NCI-H2196 treated with DMSO at 0.1 percent for 48 hours (cell line): ENCODE measurements around the gene SKP1.
"Not testable (repeated sequence)": the region's sequence is repeated elsewhere in the genome, so short reads cannot be mapped to it uniquely, and the experiment has no call there.

Experiments used
- DNase-seq: peaks from one replicate; lab custom pipeline; 2025; ENCODE audit not compliant: unreplicated experiment; lab: John Stamatoyannopoulos, UW

SKP1 gene

DNA sequence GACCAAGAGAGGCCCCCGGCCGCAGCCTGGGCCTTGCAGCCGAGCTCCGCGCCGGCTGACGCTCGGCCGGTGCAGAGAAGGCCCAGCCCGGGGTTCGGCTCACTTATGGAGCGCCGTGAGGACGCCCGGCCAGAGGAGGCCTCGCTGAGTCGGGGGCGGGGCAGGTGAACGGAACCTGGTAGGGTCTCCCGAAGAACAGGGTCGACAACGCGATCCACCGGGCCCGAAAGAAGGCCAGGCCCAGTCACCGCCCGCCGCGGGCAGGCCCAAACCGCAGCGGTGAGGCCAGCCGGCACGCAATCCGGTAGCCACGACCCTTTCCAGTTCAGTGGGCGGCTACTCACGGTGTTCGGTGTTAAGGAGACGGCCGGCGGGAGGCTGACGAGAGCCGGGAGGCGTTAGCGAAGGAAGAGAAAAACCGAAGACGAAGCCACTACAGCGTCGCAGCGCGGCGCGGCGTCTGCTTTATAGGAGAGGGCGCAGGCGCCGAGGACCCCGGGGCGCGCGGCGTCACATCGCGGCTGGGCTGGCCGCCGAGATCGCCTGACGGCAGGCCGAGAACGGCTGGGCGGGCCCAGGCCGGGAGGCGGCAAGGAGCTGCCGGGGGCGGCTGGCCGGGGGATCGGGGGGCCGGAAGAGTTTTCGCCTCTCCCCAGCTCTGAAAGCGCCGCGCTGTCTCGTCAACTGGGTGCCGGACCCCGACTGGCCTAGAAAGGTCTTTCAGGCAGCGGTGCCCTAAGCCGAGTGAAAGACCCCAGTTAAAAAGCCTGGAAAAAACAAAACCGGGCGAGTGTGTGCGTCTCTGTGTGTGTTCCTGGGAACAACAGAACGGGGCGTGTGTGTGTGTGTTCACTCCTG is at the start of gene SKP1:
Gene SKP1, minus strand, starts transcription at position 440 of the 858 bp plus-strand sequence. CDS start 2,928 bp downstream, outside the sequence.
- peak; percentile 76 for DNase-seq

DNA sequence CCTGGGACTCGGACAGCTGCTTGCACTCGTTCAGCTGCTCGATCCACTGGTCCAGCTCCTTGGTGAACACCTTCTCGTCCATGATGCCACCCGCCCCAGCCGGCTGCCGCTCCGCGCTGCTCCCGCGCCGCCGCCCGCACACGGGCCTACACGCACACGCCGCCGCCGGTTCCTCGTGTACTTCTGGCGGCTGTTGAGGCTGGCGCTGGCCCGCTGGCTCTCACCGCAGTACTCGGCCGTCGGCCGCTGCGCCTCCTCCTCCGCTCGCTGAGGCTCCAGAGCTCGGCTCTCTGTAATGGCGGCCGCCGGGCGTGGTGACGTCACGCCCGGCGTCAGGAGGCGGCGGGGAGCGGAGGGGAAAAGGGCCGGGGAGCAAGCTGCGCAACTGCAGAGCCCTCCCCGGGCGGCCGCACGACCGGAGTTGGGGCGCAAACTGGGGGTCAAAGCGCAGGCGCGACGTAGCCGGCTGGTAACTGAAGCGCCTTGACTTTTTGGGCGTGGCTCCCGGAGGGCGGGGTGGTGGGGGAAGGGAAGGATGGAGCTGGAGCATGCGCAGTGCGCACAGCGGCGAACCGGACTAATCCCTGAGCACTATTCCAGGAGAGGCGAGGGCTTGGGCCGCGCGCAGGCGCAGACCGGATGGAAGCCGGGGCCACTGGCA is 49.2 kb upstream of the SKP1 start, which contains the start of gene PPP2CA:
Gene PPP2CA, minus strand, starts transcription at position 294 of the 661 bp plus-strand sequence. Its CDS starts 212 bp downstream, at position 82.
- DNase-seq, result peak; percentile 96

DNA sequence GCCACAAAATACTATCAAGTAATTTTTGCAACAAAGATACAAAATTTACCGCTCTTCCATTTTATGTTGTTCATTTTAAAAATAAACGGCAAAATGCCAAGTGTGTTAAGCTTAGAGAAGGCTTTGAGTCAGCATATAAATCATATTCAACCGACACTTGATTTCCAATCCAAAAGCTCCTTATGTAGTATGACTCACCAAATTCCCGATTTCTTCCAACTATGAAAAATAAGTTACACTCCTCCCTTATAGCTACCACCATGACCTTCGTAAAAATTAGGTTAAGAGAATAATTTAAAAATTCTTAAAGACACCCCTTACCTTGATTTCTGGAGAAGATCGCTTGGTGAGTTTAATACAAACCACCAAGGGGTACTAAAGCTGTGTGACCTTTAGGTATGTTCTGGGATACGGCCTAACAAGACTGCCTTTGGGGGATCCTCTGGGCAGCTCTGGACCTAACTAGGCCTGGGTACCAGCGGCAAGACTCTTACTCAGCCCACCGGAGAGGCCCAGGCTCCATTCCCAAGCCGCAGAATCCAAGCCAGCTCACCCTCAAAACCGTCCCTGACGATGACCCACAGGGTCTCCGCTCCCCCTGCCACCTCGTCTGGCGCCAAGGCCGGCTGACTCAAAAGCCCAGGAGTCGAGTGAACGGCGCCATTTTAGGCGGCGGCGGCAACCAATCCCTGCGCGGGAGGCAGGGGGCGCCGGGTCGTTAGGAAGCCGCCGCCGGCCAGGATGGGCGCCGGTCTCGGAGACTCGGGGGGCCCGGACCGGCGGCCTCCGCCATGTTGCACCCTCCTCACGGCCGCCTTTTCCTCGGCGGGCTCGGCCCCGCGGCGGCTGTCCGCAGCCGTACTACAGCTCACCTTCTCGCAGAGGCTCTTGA is 48.4 kb upstream of the SKP1 start:
- DNase-seq, result peak; percentile 17

DNA sequence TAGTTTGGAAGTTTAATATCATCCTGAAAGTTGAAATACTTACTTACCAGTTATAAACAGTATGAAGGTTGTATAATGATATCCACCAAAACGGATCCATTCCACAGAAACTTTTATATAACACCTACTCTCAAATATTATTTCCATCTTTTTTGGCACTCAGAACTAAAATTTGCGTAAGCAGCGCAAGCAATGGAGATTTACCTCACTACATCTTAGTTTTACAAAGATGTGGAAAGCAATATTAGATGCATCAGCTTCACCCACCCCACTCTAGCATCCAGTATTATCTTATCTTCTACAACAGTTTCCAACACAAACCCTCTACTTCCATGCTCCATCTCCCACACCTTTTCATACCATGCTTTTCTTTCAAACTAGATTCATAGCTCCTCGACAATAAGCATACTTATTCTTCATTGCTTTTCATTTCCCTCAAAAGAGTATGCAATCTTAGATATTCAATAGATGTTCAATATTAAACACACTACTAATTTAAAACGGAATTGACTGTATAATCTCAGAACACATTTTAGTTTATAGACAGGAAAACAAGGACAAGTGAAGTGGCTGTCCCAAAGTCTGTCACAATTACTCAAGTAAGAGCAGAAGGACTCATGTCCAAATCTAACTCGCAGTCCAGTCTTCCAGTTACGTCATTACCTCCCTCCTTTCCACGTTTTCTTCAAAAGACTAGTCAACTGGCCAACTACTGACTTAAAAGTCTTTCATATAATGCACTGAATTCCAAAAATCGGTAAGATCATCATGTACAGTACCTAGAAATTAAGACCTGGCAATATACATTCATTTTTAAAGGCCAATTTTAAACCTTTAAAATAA is 46.9 kb upstream of the SKP1 start:
- no peak for DNase-seq

DNA sequence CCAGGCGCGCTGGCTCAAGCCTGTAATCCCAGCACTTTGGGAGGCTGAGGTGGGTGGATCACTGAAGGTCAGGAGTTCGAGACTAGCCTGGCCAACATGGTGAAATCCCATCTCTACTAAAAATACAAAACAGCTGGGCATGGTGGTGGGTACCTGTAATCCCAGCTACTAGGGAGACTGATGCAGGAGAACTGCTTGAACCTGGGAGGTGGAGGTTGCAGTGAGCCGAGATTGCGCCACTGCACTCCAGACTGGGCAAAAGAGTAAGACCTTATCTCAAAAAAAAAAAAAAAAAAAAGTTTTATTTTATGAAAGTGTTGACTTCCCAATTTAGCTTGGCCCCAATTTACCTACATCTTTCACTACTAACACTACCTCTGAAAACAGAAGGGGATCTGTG is 44.9 kb upstream of the SKP1 start:
- not testable (repeated sequence) for DNase-seq

DNA sequence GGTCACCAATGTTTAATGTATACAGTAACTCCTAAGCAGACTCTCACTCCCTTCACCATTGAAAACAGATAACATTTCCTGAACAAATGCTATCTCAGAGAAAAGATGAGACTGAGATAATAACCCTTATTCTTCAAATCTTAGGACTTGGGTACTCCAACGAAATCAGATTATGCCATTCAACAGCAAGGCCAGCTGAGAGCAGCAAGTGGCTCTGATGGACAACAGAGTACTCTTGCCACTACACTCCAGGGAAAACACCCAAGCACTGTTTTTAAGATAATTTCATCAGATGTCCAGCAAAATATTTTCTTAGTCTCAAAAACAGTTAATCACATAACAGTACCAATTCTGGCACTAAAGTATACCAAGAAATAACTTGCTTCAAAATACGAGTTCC is 39.0 kb upstream of the SKP1 start:
- no peak for DNase-seq

DNA sequence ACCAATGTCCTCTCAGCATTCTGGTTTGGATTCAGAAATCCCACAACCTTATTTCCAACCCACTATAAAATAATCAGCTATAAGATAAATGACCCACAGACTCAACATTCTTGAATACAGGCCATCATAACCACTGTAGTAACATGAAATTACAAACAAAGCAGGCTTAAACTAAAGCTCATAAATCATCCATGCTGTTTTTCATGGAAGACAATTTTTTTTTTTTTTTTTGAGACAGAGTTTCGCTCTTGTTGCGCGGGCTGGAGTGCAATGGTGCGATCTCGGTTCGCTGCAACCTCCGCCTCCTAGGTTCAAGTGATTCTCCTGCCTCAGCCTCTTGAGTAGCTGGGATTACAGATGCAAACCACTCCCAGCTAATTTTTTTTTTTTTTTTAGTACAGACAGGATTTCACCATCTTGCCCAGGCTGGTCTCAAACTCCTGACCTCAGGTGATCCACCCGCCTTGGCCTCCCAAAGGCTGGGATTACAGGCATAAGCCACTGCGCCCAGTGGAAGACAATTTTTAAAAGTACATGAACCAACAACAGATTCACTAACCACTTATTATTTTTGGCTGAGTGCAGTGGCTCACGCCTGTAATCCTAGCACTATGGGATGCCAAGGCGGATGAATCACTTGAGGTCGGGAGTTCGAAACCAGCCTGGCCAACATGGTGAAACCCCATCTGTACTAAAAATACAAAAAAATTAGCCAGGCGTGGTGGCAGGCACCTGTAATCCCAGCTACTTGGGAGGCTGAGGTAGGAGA is 34.7 kb upstream of the SKP1 start:
- DNase-seq, result not testable (repeated sequence)

DNA sequence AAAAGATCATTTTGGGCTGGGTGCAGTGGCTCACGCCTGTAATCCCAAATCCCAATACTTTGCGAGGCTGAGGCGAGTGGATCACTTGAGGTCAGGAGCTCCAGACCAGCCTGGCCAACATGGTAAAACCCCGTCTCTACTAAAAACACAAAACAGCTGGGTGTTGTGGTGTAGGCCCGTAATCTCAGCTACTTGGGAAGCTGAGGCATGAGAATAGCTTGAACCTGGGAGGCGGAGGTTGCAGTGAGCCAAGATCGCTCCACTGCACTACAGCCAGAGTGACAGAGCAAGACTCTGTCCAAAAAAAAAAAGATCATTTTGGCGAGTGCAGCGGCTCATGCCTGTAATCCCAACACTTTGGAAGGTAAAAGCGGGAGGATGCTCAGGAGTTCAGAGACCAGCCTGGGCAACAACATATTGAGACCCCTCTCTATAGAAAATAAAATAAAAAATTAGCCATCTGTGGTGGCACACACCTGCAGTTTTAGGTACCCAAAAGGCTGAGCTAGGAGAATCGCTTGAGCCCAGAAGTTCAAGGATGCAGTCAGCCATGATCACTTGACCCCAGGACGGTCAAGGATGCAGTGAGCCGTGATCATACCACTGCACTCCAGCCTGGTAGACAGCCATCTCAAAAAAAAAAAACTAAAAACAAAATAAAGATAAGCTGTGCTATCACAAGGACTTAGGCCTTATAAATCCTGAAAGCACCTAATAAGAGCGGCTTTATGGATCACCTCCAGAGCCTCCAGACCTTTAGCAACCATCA is 32.9 kb upstream of the SKP1 start:
- no peak for DNase-seq

DNA sequence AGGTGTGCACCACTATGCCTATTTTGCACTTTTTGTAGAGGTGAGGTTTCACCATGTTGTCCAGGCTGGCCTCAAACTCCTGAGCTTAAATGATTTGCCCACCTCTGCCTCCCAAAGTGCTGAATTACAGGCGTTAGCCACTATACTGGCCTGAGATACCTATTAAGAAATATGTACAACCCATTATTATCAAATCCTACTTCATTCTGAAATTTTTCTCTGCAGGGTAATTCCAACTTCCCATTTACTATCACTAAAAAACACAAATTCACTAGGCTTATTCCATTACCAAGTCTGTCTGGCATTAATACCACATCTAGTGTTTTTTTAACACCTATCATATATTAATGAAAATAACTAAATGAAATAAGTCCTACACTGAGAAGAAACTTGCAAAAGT is 30.9 kb upstream of the SKP1 start:
- no peak for DNase-seq

DNA sequence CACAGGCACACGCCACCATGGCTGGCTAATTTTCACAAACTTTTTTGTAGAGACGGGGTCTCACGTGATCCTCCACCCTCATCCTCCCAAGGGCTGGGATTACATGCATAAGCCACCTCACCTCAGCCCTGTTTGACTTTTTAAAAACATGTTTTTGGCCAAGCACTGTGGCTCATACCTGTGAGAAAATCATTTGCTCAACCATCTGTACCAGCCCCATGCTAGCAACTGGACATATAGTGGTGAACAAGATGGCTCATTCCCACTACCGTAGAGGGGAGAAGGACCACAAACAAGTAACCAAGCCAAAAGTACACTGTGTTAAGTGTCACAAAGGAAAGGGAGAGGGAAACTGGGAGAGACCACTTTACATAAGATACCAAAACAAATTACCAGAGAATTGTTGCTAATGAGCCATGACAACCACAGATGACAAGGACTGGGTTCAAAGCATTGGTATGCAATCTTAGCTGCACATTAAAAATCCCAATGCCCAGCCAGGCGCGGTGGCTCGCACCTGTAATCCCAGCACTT is 29.9 kb upstream of the SKP1 start:
- DNase-seq, result no peak

DNA sequence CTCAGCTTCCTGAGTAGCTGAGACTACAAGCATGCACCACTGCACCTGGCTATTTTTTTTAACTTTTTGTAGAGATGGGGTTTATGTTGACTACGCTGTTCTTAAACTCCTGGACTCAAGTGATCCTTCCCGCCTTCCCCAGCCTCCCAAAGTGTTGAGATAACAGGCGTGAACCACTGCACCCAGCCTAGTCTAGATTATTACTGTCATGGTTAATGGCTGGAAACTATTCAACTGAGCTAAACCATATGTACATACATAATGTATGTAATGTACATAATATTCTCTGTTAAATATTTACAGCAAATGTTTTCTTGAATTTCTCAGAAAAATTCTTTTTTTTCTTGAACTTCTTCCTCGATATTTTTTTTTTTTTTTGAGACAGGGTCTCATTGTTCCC is 27.8 kb upstream of the SKP1 start:
- no peak for DNase-seq

DNA sequence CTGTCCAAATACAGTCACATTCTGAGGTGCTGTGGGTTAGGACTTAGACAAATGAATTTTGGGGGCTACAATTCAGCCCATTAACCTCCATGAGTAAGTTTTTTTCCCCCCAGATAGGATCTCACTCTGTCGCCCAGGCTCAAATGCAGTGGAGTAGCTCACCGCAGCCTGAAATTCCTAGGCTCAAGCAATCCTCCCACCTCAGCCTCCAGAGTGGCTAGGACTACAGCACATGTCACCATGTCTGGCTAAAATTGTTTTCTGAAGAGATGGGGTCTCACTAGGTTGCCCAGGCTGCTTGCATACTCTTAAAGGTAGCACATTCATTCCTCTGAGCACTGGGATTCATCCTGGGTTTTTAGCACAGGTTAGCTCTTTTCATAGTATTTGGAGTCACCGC is 26.9 kb upstream of the SKP1 start:
- DNase-seq, result no peak

DNA sequence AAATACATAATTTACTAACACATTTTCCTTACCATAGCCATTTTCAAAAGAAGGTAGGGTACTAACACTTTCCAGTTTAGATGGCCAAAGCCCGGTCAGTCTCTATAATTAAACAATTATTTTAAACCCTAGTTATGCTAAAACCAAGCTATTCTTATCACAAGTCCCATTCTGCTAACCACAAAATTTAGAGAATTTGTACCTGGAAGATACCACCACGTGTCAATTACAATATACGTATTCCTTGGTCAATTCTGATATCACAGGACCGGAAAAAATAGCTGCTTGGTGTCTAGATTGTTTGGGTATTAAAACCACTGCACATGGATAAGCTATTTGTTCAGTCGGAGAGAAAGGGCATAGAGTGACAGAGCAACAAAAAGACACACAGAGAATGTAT is 18.9 kb upstream of the SKP1 start:
- DNase-seq, result no peak

DNA sequence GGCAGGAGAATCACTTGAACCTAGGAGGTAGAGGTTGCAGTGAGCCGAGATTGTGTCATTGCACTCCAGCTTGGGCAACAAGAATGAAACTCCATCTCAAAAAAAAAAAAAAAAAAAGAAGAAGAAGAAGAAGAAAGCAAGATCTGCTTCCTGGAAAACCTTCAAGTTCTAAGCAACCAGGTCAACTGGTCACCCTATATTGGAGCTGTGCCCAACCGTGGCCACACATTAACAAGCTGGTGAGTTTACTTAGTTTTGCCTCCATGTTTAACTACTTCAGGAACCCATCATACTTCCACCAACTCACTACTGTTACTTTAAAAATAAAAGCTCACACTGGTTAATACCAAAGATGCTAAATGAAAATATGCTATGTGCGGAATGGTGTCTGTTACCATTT is 12.3 kb upstream of the SKP1 start:
- no peak for DNase-seq

DNA sequence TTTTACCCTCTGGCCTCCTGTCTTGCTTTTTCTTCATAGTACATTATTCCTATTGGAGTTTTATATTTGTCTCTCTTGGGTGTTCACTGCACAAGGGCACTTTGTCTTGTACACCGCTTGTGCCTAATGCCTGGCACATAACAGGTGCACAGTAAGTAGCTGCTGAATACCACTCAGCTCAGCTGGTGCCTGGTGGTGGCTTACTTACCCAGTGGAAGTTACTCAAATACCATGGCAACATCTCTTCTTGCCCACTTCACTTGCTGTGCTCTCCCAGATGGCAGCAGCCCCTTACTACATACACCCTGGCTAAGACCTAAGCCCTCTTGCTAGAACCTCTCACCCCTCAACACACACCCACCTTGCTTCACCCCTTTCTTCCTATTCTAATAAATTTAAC is 11.3 kb upstream of the SKP1 start:
- no peak for DNase-seq

DNA sequence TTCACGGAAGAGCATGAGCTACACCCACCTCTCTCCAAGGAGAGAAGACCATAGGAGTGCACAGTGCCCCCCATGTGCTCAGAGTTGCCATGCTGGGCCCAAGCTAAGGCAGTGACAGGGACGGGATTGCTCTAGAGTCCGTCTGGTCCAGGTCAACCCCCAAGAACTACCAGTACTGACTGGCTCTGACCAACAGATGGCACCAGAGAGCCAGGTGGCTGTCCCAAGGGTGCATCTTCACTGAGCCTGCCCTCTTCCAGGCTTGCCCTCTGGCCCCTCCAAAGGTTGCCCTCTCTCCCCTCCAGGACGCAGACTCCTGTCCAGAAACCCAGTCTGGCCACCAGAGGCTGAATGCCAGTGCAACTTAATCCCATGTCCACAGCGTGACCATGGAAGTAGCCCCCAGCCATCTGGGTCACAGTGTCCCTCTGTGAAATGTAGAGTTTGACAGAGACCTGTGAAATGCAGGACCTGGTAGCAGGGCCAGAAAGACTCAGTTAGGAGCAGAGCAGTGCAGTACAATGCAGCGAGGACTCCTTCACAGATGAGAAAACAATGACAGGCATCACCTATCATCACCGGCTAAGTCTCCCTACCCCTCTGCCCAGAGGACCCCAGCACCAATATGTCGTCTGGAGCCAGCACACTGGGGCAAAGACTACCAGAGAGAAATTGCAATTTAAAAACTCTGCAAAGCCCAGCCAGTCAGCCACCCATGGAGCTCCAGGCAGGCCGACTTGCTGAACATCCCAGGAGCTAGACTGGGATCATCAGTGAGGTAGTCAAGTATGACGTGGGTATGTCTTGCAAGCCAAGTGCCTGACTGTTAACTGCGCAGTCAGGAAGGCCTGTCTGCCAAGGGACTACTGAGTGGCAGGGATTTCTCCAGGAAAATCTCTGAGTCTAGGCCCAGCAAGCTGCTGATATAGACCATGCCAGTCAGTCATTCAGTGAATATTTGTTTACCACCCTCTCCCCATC is 7.7 kb upstream of the SKP1 start:
- DNase-seq, result peak; percentile 18

DNA sequence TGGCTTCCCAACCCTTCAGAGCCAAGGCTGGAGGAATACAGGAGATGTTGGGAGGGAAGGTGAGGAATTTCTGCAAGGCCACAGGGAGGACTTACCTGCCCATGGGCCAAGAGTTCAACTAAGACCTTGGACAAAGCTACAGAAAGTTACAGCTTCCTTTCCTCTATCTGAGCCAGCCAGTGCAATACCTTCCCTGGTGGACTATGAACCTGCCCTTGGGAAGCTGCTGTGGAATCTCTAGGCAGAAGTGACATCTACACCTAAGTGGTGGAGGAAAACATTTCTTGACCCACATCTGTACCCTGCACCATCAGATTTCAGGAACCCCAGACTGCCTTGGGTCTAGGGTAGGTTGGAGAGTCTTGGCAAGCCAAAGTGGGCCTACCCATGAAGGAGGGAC is 6.7 kb upstream of the SKP1 start:
- DNase-seq, result no peak

DNA sequence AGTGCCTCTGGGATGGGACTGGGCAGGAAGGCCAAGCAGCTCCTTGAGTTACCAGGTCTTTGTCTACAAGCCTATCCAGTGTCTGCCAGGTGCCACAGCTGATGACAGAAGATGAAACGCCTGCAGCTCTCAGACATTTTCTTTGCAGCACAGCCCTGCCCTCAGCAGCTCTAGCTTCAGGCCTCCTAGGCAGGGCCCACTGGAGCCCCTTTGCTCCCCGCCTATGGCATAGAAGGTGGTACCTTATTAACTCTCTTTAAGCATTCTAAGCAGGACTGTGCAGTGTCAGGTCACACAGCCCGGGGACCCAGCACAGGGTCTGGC is 1.3 kb upstream of the SKP1 start:
- DNase-seq, result no peak
